Measurements from ENCODE around the gene PRR5. TPM values are rescaled to one million over a fixed set of nuclear protein-coding genes. Genes with fewer than 3 reads are reported as not detected.
"Not testable (repeated sequence)": the region's sequence is repeated elsewhere in the genome, so short reads cannot be mapped to it uniquely, and the experiment has no call there.

PRR5 gene
- total RNA-seq, 2 donors from 2014 or later, result 7.3 to 30.0 TPM

- Histone ChIP-seq H3K9me3 (no peaks in the 10 kb centered on the region), H3K36me3 (no peaks in the 10 kb centered on the region), H3K4me1 (ENCODE audit: control insufficient read depth in 1 of 2, low read depth in 2 of 2) (no peaks in the 10 kb centered on the region), H3K27me3 (replicated peaks; ENCODE audit: insufficient read depth) (no peaks in the 10 kb centered on the region), H3K4me3 (no peak overlapping the region), H3K27ac (no peak overlapping the region)
- TF ChIP-seq CTCF (IDR thresholded peaks at IDR 0.05), result no peak
- DNase-seq (ENCODE audit: low spot score) (no peak), ATAC-seq (ENCODE audit: insufficient number of reproducible peaks, low FRiP score, low read depth) (no peak)
These were observed 25.3 kb upstream of the PRR5 start for GRCh38 chr22:44676441-44677352.

GRCh38 chr22:44677353-44677840 lies 24.6 kb upstream of the PRR5 start:
- no peak for TF ChIP-seq CTCF (IDR thresholded peaks at IDR 0.05)
- Histone ChIP-seq H3K4me3 (no peak overlapping the region), H3K4me1 (ENCODE audit: control insufficient read depth in 1 of 2, low read depth in 2 of 2) (no peaks in the 10 kb centered on the region), H3K27me3 (replicated peaks; ENCODE audit: insufficient read depth) (no peaks in the 10 kb centered on the region), H3K9me3 (no peaks in the 10 kb centered on the region), H3K27ac (no peak overlapping the region), H3K36me3 (no peaks in the 10 kb centered on the region)
- DNase-seq (ENCODE audit: low spot score), result no peak
- ATAC-seq (ENCODE audit: insufficient number of reproducible peaks, low FRiP score, low read depth), result no peak

GRCh38 chr22:44677871-44678555 lies 24.0 kb upstream of the PRR5 start:
- H3K9me3 ChIP-seq, result no peaks in the 10 kb centered on the region
- no peak overlapping the region for H3K4me3 ChIP-seq
- H3K27ac ChIP-seq, result no peak overlapping the region
- no peak for DNase-seq (ENCODE audit: low spot score)
- ATAC-seq (ENCODE audit: insufficient number of reproducible peaks, low FRiP score, low read depth), result no peak
- no peaks in the 10 kb centered on the region for H3K4me1 ChIP-seq (ENCODE audit: control insufficient read depth in 1 of 2, low read depth in 2 of 2)
- H3K27me3 ChIP-seq (replicated peaks; ENCODE audit: insufficient read depth), result no peaks in the 10 kb centered on the region
- no peaks in the 10 kb centered on the region for H3K36me3 ChIP-seq
- TF ChIP-seq CTCF (IDR thresholded peaks at IDR 0.05), result no peak

- no peak for TF ChIP-seq CTCF (IDR thresholded peaks at IDR 0.05)
- H3K9me3 ChIP-seq, result no peaks in the 10 kb centered on the region
- H3K27ac ChIP-seq, result no peak overlapping the region
- H3K4me3 ChIP-seq, result no peak overlapping the region
- no peak for ATAC-seq (ENCODE audit: insufficient number of reproducible peaks, low FRiP score, low read depth)
- no peaks in the 10 kb centered on the region for H3K36me3 ChIP-seq
- H3K4me1 ChIP-seq (ENCODE audit: control insufficient read depth in 1 of 2, low read depth in 2 of 2), result no peaks in the 10 kb centered on the region
- DNase-seq (ENCODE audit: low spot score), result no peak
- H3K27me3 ChIP-seq (replicated peaks; ENCODE audit: insufficient read depth), result no peaks in the 10 kb centered on the region
These were observed 23.3 kb upstream of the PRR5 start for GRCh38 chr22:44678556-44679305.

GRCh38 chr22:44679306-44679647 lies 22.7 kb upstream of the PRR5 start:
- not testable (repeated sequence) for H3K27ac ChIP-seq; H3K4me3 ChIP-seq; H3K27me3 ChIP-seq (replicated peaks; ENCODE audit: insufficient read depth); DNase-seq (ENCODE audit: low spot score); H3K9me3 ChIP-seq; H3K4me1 ChIP-seq (ENCODE audit: control insufficient read depth in 1 of 2, low read depth in 2 of 2); ATAC-seq (ENCODE audit: insufficient number of reproducible peaks, low FRiP score, low read depth); H3K36me3 ChIP-seq
